NCI-H1048 (cell line): Measurements from ENCODE around the gene GOPC.

Experiments used
- DNase-seq: peaks from one replicate; lab custom pipeline; 2025; lab: John Stamatoyannopoulos, UW

Gene GOPC

GRCh38 chr6:117514655-117515054, 87.7 kb downstream of the GOPC start:
- DNase-seq: no peak

DNA sequence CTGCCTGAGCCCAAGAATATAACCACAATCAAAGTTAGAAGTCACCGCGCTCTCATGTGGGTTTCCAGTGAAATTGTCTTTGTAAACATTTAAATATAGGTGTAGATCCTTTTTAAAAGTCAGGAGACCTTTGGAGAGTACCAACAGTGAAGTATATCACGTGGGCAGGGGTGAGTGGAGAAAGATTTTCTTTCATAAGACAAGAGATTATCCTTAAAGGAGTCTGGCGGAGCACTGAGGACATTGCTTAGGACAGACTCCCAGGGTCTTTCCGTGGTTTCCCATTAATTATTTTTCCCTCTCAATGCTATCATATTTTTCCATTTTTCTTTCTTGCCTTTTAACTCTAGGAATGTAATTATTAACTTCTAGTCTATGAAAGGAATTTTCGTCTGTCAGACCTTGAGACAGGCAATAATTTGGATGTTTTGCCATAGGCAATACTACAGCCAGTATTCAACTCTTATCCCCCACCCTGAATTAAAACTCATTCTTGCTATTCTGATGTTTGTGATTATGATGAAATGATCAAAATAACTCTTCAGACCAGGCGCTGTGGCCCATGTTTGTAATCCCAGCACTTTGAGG, 88.4 kb downstream of the GOPC start:
- no peak for DNase-seq

DNA sequence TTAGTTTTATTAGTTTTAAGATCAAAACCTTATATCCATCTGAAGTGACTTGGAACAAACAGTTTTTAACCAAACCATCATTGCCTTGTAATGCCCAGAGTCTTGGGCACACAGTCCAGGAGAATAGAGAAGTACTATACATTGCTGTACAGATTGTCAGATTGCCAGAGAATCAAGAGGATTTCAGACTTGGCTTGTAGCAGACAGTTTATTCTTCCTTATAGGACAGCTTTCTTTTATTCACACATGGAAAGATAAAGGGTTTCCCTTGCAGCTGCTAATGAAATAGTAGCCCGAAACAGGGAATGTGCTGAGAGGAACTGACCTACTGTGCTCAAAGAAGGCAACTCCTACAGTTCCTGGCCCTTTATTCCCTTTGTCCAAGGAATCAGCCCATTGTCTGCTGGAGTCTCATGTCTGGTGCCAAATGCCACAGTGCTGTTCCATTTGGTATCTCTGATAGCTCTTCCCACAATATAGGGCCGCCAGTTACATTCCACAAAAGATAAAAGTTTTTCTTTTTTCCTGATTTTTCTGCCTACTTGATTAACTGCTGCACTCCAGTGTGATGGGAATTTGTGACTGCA, 89.2 kb downstream of the GOPC start:
- no peak for DNase-seq

DNA sequence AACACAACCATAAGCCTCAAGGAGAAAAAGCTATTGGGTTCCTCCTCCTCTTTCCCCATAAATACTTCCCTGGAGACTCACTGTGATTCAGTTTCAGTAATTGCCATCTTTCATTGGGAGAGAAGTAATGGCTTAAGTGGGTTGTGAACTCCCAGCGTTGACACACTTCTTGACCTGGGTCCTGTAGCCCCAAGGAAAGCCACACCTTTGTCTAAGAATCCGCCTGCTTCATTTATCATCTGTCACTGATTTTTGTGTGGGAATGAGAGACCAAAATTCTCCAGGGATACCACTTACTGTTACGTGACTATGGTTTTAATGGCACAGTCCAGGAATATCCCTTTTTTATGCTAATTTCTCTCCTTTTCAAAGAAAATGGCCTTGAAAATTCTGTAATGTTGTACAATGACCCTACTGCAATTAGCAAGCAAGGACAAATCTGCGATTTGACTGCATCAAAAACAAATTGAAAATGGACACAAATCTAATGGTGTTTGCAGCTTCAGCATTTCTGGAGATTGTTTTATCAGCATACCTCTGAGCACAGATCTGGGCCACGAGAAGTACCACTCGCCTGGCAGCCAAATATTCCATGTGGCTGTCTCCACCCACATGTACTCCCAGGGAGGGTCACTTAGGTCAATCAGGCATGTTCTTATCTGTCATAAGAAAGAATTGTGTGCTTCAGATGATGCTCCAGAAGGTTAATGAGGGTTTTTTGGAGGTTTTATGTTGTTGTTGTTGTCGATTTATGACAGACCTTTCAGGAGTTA, 90.1 kb downstream of the GOPC start:
- no peak for DNase-seq
